Fibroblast of skin of left quadriceps (primary cell): ENCODE measurements around the gene MPIG6B.

Experiments
- DNase-seq, 2 experiments: peaks; one replicate each; pipeline ENCODE4 v3.0.0-alpha.2; 2013; ENCODE audit warnings: low read depth in 2 of 2

Gene MPIG6B

DNA sequence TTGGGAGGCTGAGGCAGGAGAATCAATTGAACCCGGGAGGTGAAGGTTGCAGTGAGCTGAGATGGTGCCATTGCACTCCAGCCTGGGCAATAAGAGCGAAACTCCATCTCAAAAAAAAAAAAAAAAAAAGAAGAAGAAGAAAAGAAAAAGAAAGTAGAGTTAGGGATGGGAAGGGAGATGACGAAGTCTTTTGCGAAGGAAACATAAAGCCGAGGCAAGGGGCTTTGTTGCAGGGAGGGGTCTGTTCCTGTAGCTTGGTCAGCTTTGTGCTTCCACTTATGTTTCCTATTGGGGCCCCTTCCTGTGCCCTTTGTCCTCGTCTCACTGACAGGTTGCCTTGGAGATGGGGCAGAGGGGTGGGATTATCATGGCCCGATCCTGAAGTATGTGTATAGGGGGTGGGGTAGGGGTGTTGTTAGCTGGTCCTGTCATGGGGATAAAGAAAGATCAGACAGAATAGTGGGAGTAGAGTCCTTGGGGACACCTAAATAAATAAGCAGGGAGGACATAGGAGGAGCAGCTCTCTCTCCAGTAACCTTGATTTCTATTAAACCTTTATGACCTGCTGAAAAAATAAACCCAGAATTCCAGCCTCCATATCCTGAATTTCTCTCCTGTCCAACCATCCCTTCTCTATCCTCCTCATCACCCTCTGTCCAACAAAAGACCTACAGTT is 14.3 kb downstream of the MPIG6B start:
- no peak for DNase-seq

- DNase-seq = peak; percentile 52
These were observed 15.1 kb downstream of the MPIG6B start for GRCh38 chr6:31737991-31738979.

DNA sequence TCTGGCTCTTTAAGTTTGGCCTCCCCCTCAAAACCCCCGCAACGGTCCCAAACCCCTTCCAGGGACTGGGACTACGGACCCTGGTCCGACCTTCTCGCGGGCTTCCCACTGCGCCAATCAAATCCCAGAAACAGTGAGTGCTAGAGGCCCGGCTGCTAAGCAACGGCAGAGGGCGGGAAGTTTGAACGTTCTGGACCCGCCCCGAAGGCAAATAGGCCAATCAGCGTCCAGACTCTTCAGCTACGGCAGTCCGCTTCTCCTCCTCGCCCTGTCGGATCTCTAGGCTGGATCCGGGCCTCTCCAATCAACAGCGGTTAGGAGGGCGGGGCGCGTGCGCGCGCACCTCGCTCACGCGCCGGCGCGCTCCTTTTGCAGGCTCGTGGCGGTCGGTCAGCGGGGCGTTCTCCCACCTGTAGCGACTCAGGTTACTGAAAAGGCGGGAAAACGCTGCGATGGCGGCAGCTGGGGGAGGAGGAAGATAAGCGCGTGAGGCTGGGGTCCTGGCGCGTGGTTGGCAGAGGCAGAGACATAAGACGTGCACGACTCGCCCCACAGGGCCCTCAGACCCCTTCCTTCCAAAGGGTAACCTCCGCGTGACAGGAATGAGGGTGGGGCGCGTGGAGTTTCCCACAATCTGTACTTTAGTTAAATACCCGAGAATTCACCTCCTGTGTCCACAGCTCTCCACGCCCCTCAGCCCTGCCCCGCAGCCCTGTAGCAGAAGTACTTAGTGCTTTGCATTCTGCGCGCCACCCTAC is 16.6 kb downstream of the MPIG6B start, which contains the start of gene MSH5:
Gene MSH5, plus strand, starts transcription at position 367 of the 758 bp plus-strand sequence. CDS start 462 bp downstream, outside the sequence.
- peak; percentile 98 for DNase-seq

GRCh38 chr6:31740397-31741223 is 17.4 kb downstream of the MPIG6B start:
- no peak for DNase-seq

GRCh38 chr6:31741815-31742214 is 18.6 kb downstream of the MPIG6B start:
- DNase-seq = no peak

DNA sequence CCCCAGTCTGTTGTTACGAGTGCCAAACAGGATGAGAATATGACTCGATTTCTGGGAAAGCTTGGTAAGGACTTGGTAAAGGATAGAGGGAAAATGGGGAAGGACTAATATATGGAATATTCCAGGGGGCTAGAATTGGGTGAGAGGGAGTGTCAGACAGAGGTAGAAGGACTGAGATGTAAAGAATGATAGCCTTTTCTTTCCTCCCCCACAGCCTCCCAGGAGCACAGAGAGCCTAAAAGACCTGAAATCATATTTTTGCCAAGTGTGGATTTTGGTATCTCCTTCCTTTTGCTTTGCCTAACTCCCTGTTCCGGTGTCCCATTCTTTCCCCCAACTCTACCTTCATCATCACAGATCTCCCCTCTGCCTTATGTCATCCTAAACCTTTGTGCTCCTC is 19.7 kb downstream of the MPIG6B start:
- DNase-seq = no peak

- DNase-seq = no peak
These were observed 21.2 kb downstream of the MPIG6B start for GRCh38 chr6:31744422-31744821.

DNA sequence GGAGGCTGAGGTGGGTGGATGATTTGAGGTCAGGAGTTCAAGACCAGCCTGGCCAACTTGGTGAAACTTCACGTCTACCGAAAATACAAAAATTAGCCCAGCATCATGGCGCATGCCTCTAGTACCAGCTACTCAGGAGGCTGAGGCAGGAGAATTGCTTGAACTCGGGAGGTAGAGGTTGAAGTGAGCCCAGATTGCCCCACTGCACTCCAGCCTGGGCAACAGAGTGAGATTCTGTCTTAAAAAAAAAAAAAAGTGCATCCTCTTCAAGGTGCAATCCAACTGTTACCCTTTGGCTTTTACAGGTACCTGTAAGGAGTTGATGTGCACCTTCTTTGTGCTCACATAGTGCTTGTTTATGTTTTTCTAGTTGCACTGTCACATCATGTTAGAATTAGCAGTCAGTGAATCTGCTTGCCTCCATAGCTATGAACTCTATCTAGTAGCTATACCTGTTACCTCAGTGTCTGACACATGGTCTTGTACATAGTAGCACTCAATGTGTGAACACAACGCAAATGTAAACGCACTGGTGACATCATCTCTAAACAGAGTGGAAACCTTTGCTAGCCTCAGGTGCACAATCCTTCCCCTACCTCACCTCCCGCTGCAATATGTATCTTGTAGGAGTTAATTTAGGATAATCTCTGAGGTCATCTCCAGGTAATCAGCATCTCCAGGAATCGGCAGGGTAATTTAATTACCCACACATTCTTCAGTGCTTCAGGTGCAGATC is 26.3 kb downstream of the MPIG6B start:
- DNase-seq = no peak

GRCh38 chr6:31750411-31751022 is 27.3 kb downstream of the MPIG6B start:
- DNase-seq = no peak

DNA sequence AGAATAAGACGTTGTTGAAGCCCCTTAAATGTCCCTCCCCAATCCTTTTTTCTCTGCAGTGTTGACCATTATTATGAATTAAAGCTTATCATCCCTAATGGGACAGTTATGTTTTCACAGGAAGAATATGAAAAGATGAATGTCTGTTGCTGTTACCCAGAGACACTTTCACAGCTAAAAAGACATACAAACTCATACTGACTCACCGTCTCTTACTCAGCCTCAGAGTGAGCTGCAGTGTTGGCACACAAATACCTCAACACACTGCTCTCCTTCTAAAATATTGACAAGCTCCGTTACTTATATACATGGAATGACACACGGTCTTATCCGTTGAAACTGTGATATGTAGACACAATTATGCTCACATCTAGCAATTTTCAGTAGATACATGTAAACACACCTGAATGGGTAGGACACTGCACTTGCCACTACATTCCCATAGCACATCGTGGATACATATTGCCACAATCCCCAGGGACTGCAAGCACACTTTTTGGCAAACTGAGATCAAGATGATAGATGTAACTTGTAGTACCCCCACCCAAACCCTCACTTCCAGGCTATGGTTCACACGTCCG is 29.7 kb downstream of the MPIG6B start:
- peak in 1 of 2 experiments; percentile 38 for DNase-seq

DNA sequence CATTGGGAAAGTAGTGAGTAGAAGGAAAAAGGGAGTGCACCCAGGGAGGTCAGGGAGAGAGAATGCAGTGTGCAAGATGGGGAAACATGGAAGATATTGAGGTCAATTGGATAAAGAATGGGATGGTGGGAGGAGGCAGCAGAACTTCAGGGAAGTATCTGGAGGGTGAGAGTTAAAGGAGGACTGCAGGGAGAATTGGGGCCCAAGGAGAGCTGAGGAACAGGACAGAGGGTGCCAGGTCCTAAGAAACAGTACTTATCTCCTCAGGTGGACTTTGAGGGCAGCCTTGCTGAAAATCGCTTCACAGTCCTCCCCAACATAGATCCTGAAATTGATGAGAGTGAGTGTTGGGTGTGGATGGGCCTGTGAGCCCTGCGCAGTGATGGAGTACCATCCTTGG is 35.1 kb downstream of the MPIG6B start:
- DNase-seq = no peak

- DNase-seq = no peak
These were observed 37.6 kb downstream of the MPIG6B start for GRCh38 chr6:31760790-31761189.

GRCh38 chr6:31761343-31761742 is 38.2 kb downstream of the MPIG6B start:
- no peak for DNase-seq

DNA sequence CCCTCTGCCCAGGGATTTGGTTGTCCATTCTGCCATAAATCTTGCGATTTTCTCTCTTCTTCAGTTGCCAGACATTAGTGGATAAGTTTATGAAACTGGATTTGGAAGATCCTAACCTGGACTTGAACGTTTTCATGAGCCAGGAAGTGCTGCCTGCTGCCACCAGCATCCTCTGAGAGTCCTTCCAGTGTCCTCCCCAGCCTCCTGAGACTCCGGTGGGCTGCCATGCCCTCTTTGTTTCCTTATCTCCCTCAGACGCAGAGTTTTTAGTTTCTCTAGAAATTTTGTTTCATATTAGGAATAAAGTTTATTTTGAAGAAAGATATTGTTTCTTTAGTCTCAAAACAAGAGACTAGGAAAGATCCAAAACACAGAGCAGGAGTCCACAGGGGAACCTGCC is 39.2 kb downstream of the MPIG6B start, which contains the start of gene SAPCD1:
Gene SAPCD1, plus strand, starts transcription at position 301 of the 400 bp plus-strand sequence. CDS start 399 bp downstream, outside the sequence.
- no peak for DNase-seq

GRCh38 chr6:31762878-31763618 is 39.9 kb downstream of the MPIG6B start:
- DNase-seq = no peak

- DNase-seq = peak in 1 of 2 experiments; percentile 29
These were observed 40.4 kb downstream of the MPIG6B start for GRCh38 chr6:31763619-31763940.

DNA sequence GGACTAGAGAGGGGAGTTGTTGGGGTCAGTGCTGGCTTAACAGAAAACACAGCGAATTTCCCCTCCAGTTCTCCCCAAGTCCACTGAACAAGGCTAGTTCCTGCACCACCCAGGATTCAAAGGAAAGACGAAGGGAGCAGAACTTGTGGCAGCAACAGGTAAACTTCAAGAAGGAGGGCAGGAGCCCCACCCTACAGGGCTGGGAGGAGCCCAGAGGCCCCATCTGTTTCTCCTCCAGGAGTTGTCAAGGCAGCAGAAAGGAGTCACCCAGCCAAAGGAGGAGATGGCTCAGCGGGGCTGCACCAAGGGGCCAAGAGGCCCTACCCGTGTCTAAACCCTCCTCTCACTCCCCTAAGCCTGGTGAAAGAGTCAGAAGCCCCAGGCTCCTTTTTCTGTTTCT is 41.0 kb downstream of the MPIG6B start:
- DNase-seq = no peak

- no peak for DNase-seq
These were observed 42.4 kb downstream of the MPIG6B start for GRCh38 chr6:31765559-31765909.
